Fibroblast of skin of scalp (primary cell): Measurements from ENCODE around the gene KRT75.

Experiments used
- DNase-seq: peaks from one replicate; pipeline ENCODE4 v3.0.0-alpha.2; 2013

KRT75 gene

GRCh38 chr12:52439845-52440244 is 5.7 kb upstream of the KRT75 start:
- DNase-seq, result no peak

- no peak for DNase-seq
Observed at GRCh38 chr12:52439420-52439819, 5.2 kb upstream of the KRT75 start.

GRCh38 chr12:52438305-52439301 is 4.4 kb upstream of the KRT75 start:
- DNase-seq, result no peak

GRCh38 chr12:52437508-52437907 is 3.3 kb upstream of the KRT75 start:
- no peak for DNase-seq

GRCh38 chr12:52436828-52437474 is 2.8 kb upstream of the KRT75 start:
- DNase-seq, result no peak

- DNase-seq, result no peak
Observed at GRCh38 chr12:52436000-52436827, 2.0 kb upstream of the KRT75 start.

GRCh38 chr12:52435659-52435999 is 1.5 kb upstream of the KRT75 start:
- DNase-seq, result no peak

GRCh38 chr12:52434760-52435530 is 774 bp upstream of the KRT75 start:
- DNase-seq, result no peak

- no peak for DNase-seq
Observed at GRCh38 chr12:52433501-52434080, 580 bp downstream of the KRT75 start.

- no peak for DNase-seq
Observed at GRCh38 chr12:52432559-52433207, 1.5 kb downstream of the KRT75 start.

- no peak for DNase-seq
Observed at GRCh38 chr12:52428121-52428520, 6.0 kb downstream of the KRT75 start.

GRCh38 chr12:52427083-52427482 is 7.1 kb downstream of the KRT75 start:
- no peak for DNase-seq

GRCh38 chr12:52426034-52426433 is 8.1 kb downstream of the KRT75 start:
- DNase-seq, result no peak

GRCh38 chr12:52425466-52425865 is 8.7 kb downstream of the KRT75 start:
- no peak for DNase-seq

- DNase-seq, result no peak
Observed at GRCh38 chr12:52423661-52424500, 10.3 kb downstream of the KRT75 start.

- no peak for DNase-seq
Observed at GRCh38 chr12:52423035-52423434, 11.1 kb downstream of the KRT75 start.

- DNase-seq, result peak; percentile 68
Observed at GRCh38 chr12:52419656-52420055, 14.5 kb downstream of the KRT75 start.

- no peak for DNase-seq
Observed at GRCh38 chr12:52418576-52419110, 15.5 kb downstream of the KRT75 start.

- no peak for DNase-seq
Observed at GRCh38 chr12:52417740-52418139, 16.4 kb downstream of the KRT75 start.

GRCh38 chr12:52416795-52417194 is 17.4 kb downstream of the KRT75 start:
- no peak for DNase-seq
